ENCODE results near the gene MAP3K14. TPM values are rescaled to one million over a fixed set of nuclear protein-coding genes. Genes with fewer than 3 reads are reported as not detected.

MAP3K14 gene
- total RNA-seq, 1 donor from 2014 or later: 14.8 TPM

DNA sequence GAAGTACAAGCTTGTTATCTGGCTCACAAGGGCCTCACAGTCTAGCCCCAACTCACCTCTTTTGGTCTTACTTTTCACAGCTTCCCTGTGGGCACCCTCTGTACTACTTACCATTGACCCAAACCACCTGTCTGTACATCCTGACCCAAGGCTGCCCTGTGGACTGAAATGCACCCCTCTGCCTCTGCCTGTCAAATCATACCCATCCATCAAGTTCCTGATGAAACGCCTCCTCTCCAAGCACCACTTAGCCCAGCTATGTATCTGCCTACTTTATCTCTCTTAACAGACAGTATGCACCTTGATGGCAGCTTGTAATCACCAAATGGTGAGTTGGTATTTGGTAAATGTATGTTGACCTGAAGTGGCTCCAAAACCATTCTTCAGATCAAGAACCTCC lies 7.5 kb upstream of the MAP3K14 start:
- intact Hi-C loops (cut with micrococcal nuclease): no loop called here

DNA sequence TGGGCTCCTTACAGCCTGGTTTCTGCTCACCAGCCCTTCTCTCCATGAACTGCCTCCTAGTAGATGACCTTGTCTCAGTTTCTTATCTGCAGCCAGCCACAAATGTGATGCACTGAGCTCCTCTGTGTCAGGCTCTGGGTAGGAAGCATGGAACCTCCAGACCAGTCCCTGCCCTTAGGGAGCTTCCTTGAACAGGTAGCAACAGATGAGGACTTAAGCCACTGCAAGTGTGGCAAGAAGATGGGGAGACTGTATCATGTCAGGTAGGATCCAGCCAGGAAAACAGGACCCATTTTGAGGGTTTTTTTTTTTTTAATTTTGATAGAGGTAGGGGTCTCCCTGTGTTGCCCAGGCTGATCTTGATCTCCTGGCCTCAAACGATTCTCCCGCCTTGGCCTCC lies 5.3 kb upstream of the MAP3K14 start:
- intact Hi-C loops (cut with micrococcal nuclease): no loop called here
- TF ChIP-seq, protein P1, sequence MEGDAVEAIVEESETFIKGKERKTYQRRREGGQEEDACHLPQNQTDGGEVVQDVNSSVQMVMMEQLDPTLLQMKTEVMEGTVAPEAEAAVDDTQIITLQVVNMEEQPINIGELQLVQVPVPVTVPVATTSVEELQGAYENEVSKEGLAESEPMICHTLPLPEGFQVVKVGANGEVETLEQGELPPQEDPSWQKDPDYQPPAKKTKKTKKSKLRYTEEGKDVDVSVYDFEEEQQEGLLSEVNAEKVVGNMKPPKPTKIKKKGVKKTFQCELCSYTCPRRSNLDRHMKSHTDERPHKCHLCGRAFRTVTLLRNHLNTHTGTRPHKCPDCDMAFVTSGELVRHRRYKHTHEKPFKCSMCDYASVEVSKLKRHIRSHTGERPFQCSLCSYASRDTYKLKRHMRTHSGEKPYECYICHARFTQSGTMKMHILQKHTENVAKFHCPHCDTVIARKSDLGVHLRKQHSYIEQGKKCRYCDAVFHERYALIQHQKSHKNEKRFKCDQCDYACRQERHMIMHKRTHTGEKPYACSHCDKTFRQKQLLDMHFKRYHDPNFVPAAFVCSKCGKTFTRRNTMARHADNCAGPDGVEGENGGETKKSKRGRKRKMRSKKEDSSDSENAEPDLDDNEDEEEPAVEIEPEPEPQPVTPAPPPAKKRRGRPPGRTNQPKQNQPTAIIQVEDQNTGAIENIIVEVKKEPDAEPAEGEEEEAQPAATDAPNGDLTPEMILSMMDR (IDR thresholded peaks at IDR 0.05; ENCODE audit: borderline replicate concordance): no peak
- no peak for DNase-seq
- Histone ChIP-seq H3K27me3 (ENCODE audit: low read depth) (no peaks in the 10 kb centered on the region), H3K4me3 (no peak overlapping the region), H3K4me1 (peaks cover 22% of the 10 kb centered on the region), H3K27ac (replicated peaks) (no peak overlapping the region), H3K9me3 (replicated peaks) (no peaks in the 10 kb centered on the region), H3K36me3 (no peaks in the 10 kb centered on the region)

More for the DNA sequence above, 7.5 kb upstream of the MAP3K14 start:
- Histone ChIP-seq H3K4me3 (no peak overlapping the region), H3K27ac (replicated peaks) (no peak overlapping the region), H3K36me3 (no peaks in the 10 kb centered on the region), H3K9me3 (replicated peaks) (no peaks in the 10 kb centered on the region), H3K27me3 (ENCODE audit: low read depth) (no peaks in the 10 kb centered on the region), H3K4me1 (peaks cover 14% of the 10 kb centered on the region)
- no peak for DNase-seq
- TF ChIP-seq, protein P1 (IDR thresholded peaks at IDR 0.05; ENCODE audit: borderline replicate concordance): no peak

DNA sequence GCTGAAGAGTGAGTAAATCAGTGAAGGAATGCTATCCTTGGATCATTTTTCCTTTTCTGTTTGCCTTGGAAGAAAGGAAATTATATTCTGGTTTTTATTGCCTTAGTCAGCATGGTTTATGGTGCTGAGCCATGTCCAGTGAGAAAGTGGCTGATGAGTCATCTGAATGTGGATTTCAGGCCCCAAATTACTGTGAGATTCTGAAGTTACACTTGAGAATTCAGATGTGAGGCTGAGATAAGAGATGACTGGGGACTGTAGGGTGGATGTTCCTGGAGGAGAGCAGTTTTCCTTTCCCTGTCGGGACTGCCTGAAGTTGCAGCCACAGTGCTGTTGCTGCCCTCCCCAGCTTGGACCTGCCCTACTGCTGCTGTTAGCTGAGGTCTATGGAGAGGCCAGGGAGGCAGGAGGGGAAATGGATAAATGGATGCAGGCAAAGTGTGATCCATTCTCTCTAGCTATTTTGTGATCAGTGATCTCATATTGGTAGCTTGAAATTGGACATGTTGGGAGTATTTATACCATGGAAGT lies 4.2 kb upstream of the MAP3K14 start:
- Histone ChIP-seq H3K9me3 (replicated peaks) (no peaks in the 10 kb centered on the region), H3K27ac (replicated peaks) (peak overlapping the region; percentile 3), H3K4me1 (peaks cover 31% of the 10 kb centered on the region), H3K36me3 (no peaks in the 10 kb centered on the region), H3K4me3 (no peak overlapping the region), H3K27me3 (ENCODE audit: low read depth) (no peaks in the 10 kb centered on the region)
- TF ChIP-seq, protein P1 (IDR thresholded peaks at IDR 0.05; ENCODE audit: borderline replicate concordance): no peak
- intact Hi-C loops (cut with micrococcal nuclease): no loop called here
- no peak for DNase-seq

DNA sequence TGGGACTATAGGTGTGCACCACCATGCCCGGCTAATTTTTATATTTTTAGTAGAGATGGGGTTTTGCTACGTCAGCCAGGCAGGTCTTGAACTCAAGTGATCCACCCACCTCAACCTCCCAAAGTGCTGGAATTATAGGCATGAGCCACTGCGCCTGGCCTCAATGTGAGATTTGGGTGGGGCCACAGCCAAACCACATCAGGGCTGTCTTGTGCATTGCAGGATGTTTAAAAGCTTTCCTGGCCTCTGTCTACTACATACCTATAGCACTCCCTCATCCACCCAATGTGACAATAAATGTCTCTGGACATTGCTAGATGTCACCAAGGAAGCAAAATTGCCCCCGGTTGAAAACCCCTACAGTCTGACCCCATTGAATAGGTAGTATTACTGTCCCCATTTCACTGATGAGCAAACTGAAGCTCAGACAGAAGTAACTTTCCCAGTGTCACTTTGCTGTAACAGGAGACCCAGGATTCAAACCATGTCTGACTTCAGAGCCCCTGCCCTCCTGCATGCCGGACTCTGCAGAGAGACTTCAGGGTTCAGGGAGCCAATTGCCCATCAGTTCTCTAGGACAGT lies 3.6 kb upstream of the MAP3K14 start:
- Histone ChIP-seq H3K36me3 (no peaks in the 10 kb centered on the region), H3K4me1 (peaks cover 36% of the 10 kb centered on the region), H3K9me3 (replicated peaks) (no peaks in the 10 kb centered on the region), H3K4me3 (no peak overlapping the region), H3K27ac (replicated peaks) (peak overlapping the region; percentile 3), H3K27me3 (ENCODE audit: low read depth) (no peaks in the 10 kb centered on the region)
- DNase-seq: no peak
- TF ChIP-seq, protein P1 (IDR thresholded peaks at IDR 0.05; ENCODE audit: borderline replicate concordance): no peak
- intact Hi-C loops (cut with micrococcal nuclease): no loop called here

DNA sequence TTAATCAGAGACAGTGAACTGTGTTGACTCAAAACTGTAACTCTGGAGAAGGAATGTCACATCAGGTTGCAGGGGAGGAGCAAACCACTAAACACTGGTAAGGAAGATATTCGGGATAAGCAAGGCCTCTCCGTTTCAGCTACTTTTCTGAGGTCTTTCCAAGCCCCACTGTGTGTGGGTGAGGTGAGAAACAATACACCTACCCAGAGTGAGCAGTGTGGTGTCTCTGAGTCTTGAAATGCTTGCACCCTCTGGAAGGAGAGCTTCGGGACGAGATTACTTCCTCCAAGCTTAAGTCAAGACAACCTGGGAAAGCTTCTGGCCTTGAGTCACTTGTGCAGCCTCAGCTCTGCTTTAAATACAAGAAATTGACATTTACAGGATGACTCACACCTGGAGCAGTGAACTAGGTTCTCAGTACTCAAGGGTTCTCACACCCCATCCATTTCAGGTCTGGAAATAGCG lies 2.5 kb upstream of the MAP3K14 start:
- no peaks in the 10 kb centered on the region for H3K36me3 ChIP-seq
- peaks cover 48% of the 10 kb centered on the region for H3K4me1 ChIP-seq
- intact Hi-C loops (cut with micrococcal nuclease): no loop called here
- DNase-seq: no peak
- no peak overlapping the region for H3K27ac ChIP-seq (replicated peaks)
- no peaks in the 10 kb centered on the region for H3K27me3 ChIP-seq (ENCODE audit: low read depth)
- H3K4me3 ChIP-seq: no peak overlapping the region
- TF ChIP-seq, protein P1 (IDR thresholded peaks at IDR 0.05; ENCODE audit: borderline replicate concordance): no peak
- H3K9me3 ChIP-seq (replicated peaks): no peaks in the 10 kb centered on the region
